GM23338 (cell line): ENCODE measurements around the gene ARID3A. TPM values are rescaled to one million over a fixed set of nuclear protein-coding genes. Genes with fewer than 3 reads are reported as not detected.

Source experiments
- ATAC-seq: fragments of 200-7000 bp; cut with Tn5 transposase; 3 replicates; pipeline ENCODE4 v1.9.1; 2020
- DNase-seq: peaks from one replicate; pipeline ENCODE4 v3.0.0-alpha.2; 2015; ENCODE audit warnings: low spot score
- H2AFZ ChIP-seq: fragments of 200-600 bp; sonication (generic); 2 replicates; pipeline ENCODE4 v1.8.0; 2016; ENCODE audit warnings: antibody characterized with exemption, mild to moderate bottlenecking, moderate library complexity
- H3F3A ChIP-seq: fragments of 200-600 bp; sonication (generic); replicated peaks from 2 replicates; pipeline ENCODE4 v1.8.0; 2017; ENCODE audit warnings: antibody characterized with exemption, mixed run types, low read depth
- H3K27ac ChIP-seq: fragments of 200-600 bp; sonication (generic); 2 replicates; pipeline ENCODE4 v1.6.1; 2016; ENCODE audit warnings: low read depth
- H3K27me3 ChIP-seq: fragments of 200-600 bp; sonication (generic); 2 replicates; pipeline ENCODE4 v1.8.0; 2016; ENCODE audit warnings: mild to moderate bottlenecking, mixed run types, moderate library complexity; ENCODE audit not compliant: insufficient read depth
- H3K36me3 ChIP-seq: fragments of 200-600 bp; sonication (generic); 2 replicates; pipeline ENCODE4 v1.8.0; 2016; ENCODE audit warnings: mild to moderate bottlenecking; ENCODE audit not compliant: insufficient read depth
- H3K4me1 ChIP-seq: fragments of 200-600 bp; sonication (generic); 2 replicates; pipeline ENCODE4 v1.8.0; 2016; ENCODE audit warnings: mild to moderate bottlenecking, moderate library complexity; ENCODE audit not compliant: insufficient read depth
- H3K4me2 ChIP-seq: fragments of 200-600 bp; sonication (generic); 2 replicates; pipeline ENCODE4 v1.7.1; 2017; ENCODE audit warnings: mixed run types
- H3K4me3 ChIP-seq: fragments of 200-600 bp; sonication (generic); 2 replicates; pipeline ENCODE4 v1.6.1; 2016; ENCODE audit warnings: mixed run types
- H3K79me2 ChIP-seq: fragments of 200-600 bp; sonication (generic); replicated peaks from 2 replicates; pipeline ENCODE4 v1.8.0; 2017; ENCODE audit warnings: mild to moderate bottlenecking; ENCODE audit not compliant: insufficient read depth
- H3K9me2 ChIP-seq: fragments of 200-600 bp; sonication (generic); 2 replicates; pipeline ENCODE4 v1.8.0; 2017; ENCODE audit not compliant: insufficient read depth
- H4K20me1 ChIP-seq: fragments of 200-600 bp; sonication (generic); replicated peaks from 2 replicates; pipeline ENCODE4 v1.8.0; 2017; ENCODE audit warnings: mild to moderate bottlenecking; ENCODE audit not compliant: insufficient read depth
- H3K27ac Mint-ChIP-seq: 2 replicates; pipeline ENCODE4 v1.8.0; 2020; ENCODE audit warnings: inconsistent platforms, mild to moderate bottlenecking, moderate library complexity, mixed read lengths
- H3K27me3 Mint-ChIP-seq: 3 replicates; pipeline ENCODE4 v1.8.0; 2022; ENCODE audit warnings: low read depth, mild to moderate bottlenecking, moderate library complexity, mixed read lengths, inconsistent platforms; ENCODE audit not compliant: insufficient read depth, poor library complexity
- H3K36me3 Mint-ChIP-seq: 3 replicates; pipeline ENCODE4 v1.8.0; 2021; ENCODE audit warnings: low read depth, mild to moderate bottlenecking, inconsistent platforms, moderate library complexity, mixed read lengths
- H3K4me1 Mint-ChIP-seq: 3 replicates; pipeline ENCODE4 v1.8.0; 2020; ENCODE audit warnings: mild to moderate bottlenecking, inconsistent platforms, mixed read lengths
- H3K4me3 Mint-ChIP-seq: 3 replicates; pipeline ENCODE4 v1.8.0; 2021; ENCODE audit warnings: moderate library complexity, mild to moderate bottlenecking, inconsistent platforms, mixed read lengths
- H3K9me3 Mint-ChIP-seq: 3 replicates; pipeline ENCODE4 v1.8.0; 2020; ENCODE audit warnings: moderate library complexity, mild to moderate bottlenecking, inconsistent platforms, mixed read lengths
- CREB1 ChIP-seq: fragments of 250-450 bp; sonication (Bioruptor Pico); IDR thresholded peaks from 2 replicates; pipeline ENCODE4 v1.5.0; 2020; ENCODE audit warnings: low read depth, mild to moderate bottlenecking, moderate library complexity
- CTCF ChIP-seq, 2 experiments: fragments of 200-600 bp in 1 of 2; sonication (generic) in 1 of 2; conservative IDR thresholded peaks; 2 replicates each; pipeline versions ENCODE4 v1.5.1 to v1.6.1; 2016 to 2017; ENCODE audit warnings: antibody characterized with exemption in 2 of 2, low read depth in 2 of 2, mild to moderate bottlenecking in 2 of 2, moderate library complexity in 1 of 2
- ETS1 ChIP-seq: IDR thresholded peaks from 2 replicates; pipeline ENCODE4 v1.6.1; 2016; ENCODE audit warnings: antibody characterized with exemption
- EZH2 ChIP-seq: fragments of 200-600 bp; sonication (generic); IDR thresholded peaks from one replicate; pipeline ENCODE4 v1.8.0; 2017; ENCODE audit warnings: antibody characterized with exemption, mild to moderate bottlenecking, low read depth; ENCODE audit not compliant: unreplicated experiment
- EZH2phosphoT487 ChIP-seq: fragments of 200-600 bp; sonication (generic); IDR thresholded peaks from one replicate; pipeline ENCODE4 v1.8.1; 2018; ENCODE audit warnings: antibody characterized with exemption; ENCODE audit not compliant: unreplicated experiment
- JUNB ChIP-seq: IDR thresholded peaks from one replicate; pipeline ENCODE4 v1.6.1; 2016; ENCODE audit warnings: antibody characterized with exemption; ENCODE audit not compliant: unreplicated experiment
- NANOG ChIP-seq: IDR thresholded peaks from 2 replicates; pipeline ENCODE4 v1.6.1; 2016; ENCODE audit warnings: antibody characterized with exemption, borderline replicate concordance
- POLR2AphosphoS5 ChIP-seq: IDR thresholded peaks from 2 replicates; pipeline ENCODE4 v1.6.1; 2016; ENCODE audit warnings: antibody characterized with exemption, low read depth
- STAT1 ChIP-seq: IDR thresholded peaks from one replicate; pipeline ENCODE4 v1.6.1; 2016; ENCODE audit warnings: antibody characterized with exemption; ENCODE audit not compliant: unreplicated experiment
- ZNF114 ChIP-seq: fragments of 250-450 bp; sonication (Bioruptor Pico); IDR thresholded peaks from 2 replicates; pipeline ENCODE4 v1.5.0; 2020; ENCODE audit warnings: mild to moderate bottlenecking, moderate library complexity
- ZNF462 ChIP-seq: fragments of 250-450 bp; sonication (Bioruptor Pico); IDR thresholded peaks from 2 replicates; pipeline ENCODE4 v1.5.0; 2020; ENCODE audit warnings: mild to moderate bottlenecking, moderate library complexity
- polyA plus RNA-seq: library from polyadenylated mRNA; unstranded; fragments of >200 nt; fragmentation: Nextera tagmentation; extraction: Ambion mirVana; gene quantifications from 2 replicates; pipeline ENCODE4 v1.2.1, GENCODE V29; 2016
- total RNA-seq: library from RNA; depleted of rRNA; stranded (reverse); fragments of >200 nt; shearing (Covaris generic); gene quantifications from 2 replicates; pipeline ENCODE4 v1.2.3, GENCODE V29; 2014

Gene ARID3A
- total and polyA plus RNA-seq, 2 experiments from 2014 or later: 33.6 to 51.6 TPM

GRCh38 chr19:980133-980998 lies 54.5 kb downstream of the ARID3A start:
- TF ChIP-seq NANOG (no peak), ZNF462 (no peak), ZNF114 (no peak), CTCF (conservative IDR thresholded peaks at IDR 0.05; ENCODE audit: low read depth in 2 of 2) (no peak), STAT1 (no peak), ETS1 (no peak), EZH2 (no peak), EZH2phosphoT487 (no peak), POLR2AphosphoS5 (no peak), JUNB (no peak), CREB1 (no peak)
- H3K4me3 Mint-ChIP-seq: peak overlapping the region; percentile 41
- no peaks in the 10 kb centered on the region for H3K36me3 ChIP-seq
- ATAC-seq (peak; percentile 16), DNase-seq (peak; percentile 69)
- peak overlapping the region; percentile 60; the same call in 1 of the 2 replicates for H3K4me2 ChIP-seq
- peaks cover 30% of the 10 kb centered on the region for H3K27me3 Mint-ChIP-seq
- peaks cover 9% of the 10 kb centered on the region; the same call in 1 of the 2 replicates for H3K4me1 ChIP-seq
- H3K36me3 Mint-ChIP-seq: no peaks in the 10 kb centered on the region
- no peaks in the 10 kb centered on the region for H3K9me2 ChIP-seq
- H3K27me3 ChIP-seq: no peaks in the 10 kb centered on the region
- H3K27ac Mint-ChIP-seq: peak overlapping the region; percentile 92
- H4K20me1 ChIP-seq: no peaks in the 10 kb centered on the region
- peaks cover 13% of the 10 kb centered on the region; the same call in 2 of the 3 replicates for H3K4me1 Mint-ChIP-seq
- no peak overlapping the region for H2AFZ ChIP-seq
- no peak overlapping the region for H3K4me3 ChIP-seq
- 0 out of 2 replicates have a peak overlapping the region, but pooled peaks have one; percentile 39 for H3K27ac ChIP-seq
- H3K79me2 ChIP-seq: peaks cover 7% of the 10 kb centered on the region
- H3K9me3 Mint-ChIP-seq: no peaks in the 10 kb centered on the region
- H3F3A ChIP-seq: peaks cover 24% of the 10 kb centered on the region
